Measurements from ENCODE around the gene UCMA. TPM values are rescaled to one million over a fixed set of nuclear protein-coding genes. Genes with fewer than 3 reads are reported as not detected.

The UCMA gene
- total RNA-seq, 1 experiment from 2014 or later = not detected

GRCh38 chr10:13195016-13195415, 39.2 kb downstream of the UCMA start:
- no peak for DNase-seq (ENCODE audit: low spot score)
- in situ Hi-C loops (cut with HindIII; ENCODE audit: low sequenced_read_pairs) = no loop called here

GRCh38 chr10:13193637-13194036, 40.5 kb downstream of the UCMA start:
- in situ Hi-C loops (cut with HindIII; ENCODE audit: low sequenced_read_pairs) = no loop called here

GRCh38 chr10:13191362-13191761, 42.8 kb downstream of the UCMA start:
- in situ Hi-C loops (cut with HindIII; ENCODE audit: low sequenced_read_pairs) = no loop called here
- DNase-seq (ENCODE audit: low spot score) = no peak

More at GRCh38 chr10:13193637-13194036, 40.5 kb downstream of the UCMA start:
- DNase-seq (ENCODE audit: low spot score) = no peak

GRCh38 chr10:13190816-13191215, 43.4 kb downstream of the UCMA start:
- DNase-seq (ENCODE audit: low spot score) = no peak
- in situ Hi-C loops (cut with HindIII; ENCODE audit: low sequenced_read_pairs) = no loop called here

- in situ Hi-C loops (cut with HindIII; ENCODE audit: low sequenced_read_pairs) = no loop called here
- no peak for DNase-seq (ENCODE audit: low spot score)
These were observed 44.2 kb downstream of the UCMA start for GRCh38 chr10:13189961-13190360.

GRCh38 chr10:13188593-13188992, 45.6 kb downstream of the UCMA start:
- no peak for DNase-seq (ENCODE audit: low spot score)
- in situ Hi-C loops (cut with HindIII; ENCODE audit: low sequenced_read_pairs) = no loop called here

- no peak for DNase-seq (ENCODE audit: low spot score)
- in situ Hi-C loops (cut with HindIII; ENCODE audit: low sequenced_read_pairs) = no loop called here
These were observed 47.0 kb downstream of the UCMA start for GRCh38 chr10:13187135-13187534.

GRCh38 chr10:13184730-13185514, 49.3 kb downstream of the UCMA start:
- in situ Hi-C loops (cut with HindIII; ENCODE audit: low sequenced_read_pairs) = no loop called here

GRCh38 chr10:13184276-13184675, 49.9 kb downstream of the UCMA start:
- in situ Hi-C loops (cut with HindIII; ENCODE audit: low sequenced_read_pairs) = no loop called here
- DNase-seq (ENCODE audit: low spot score) = no peak

More at GRCh38 chr10:13184730-13185514, 49.3 kb downstream of the UCMA start:
- peak; percentile 24 for DNase-seq (ENCODE audit: low spot score)

GRCh38 chr10:13183625-13184024, 50.5 kb downstream of the UCMA start:
- in situ Hi-C loops (cut with HindIII; ENCODE audit: low sequenced_read_pairs) = no loop called here
- DNase-seq (ENCODE audit: low spot score) = no peak

- no peak for DNase-seq (ENCODE audit: low spot score)
- in situ Hi-C loops (cut with HindIII; ENCODE audit: low sequenced_read_pairs) = no loop called here
These were observed 51.8 kb downstream of the UCMA start for GRCh38 chr10:13182424-13182823.

- in situ Hi-C loops (cut with HindIII; ENCODE audit: low sequenced_read_pairs) = no loop called here
- DNase-seq (ENCODE audit: low spot score) = no peak
These were observed 53.4 kb downstream of the UCMA start for GRCh38 chr10:13180788-13181187.

GRCh38 chr10:13173616-13174015, 60.6 kb downstream of the UCMA start:
- in situ Hi-C loops (cut with HindIII; ENCODE audit: low sequenced_read_pairs) = no loop called here
- DNase-seq (ENCODE audit: low spot score) = no peak

Other genes with a start within 250 kb of the UCMA start
- not detected in 2 replicates for gene CCDC3, start 232.7 kb downstream of the UCMA start, total RNA-seq (2014; rRNA removed; shearing (Covaris generic))
- gene OPTN, start 134.2 kb downstream of the UCMA start, total RNA-seq (2014; rRNA removed; shearing (Covaris generic)) = 20.7 and 27.3 TPM in 2 replicates
- gene MCM10, start 72.8 kb downstream of the UCMA start, total RNA-seq (2014; rRNA removed; shearing (Covaris generic)) = 26.4 and 27.9 TPM in 2 replicates
- 32.9 and 43.3 TPM in 2 replicates for gene PHYH, start 65.7 kb upstream of the UCMA start, total RNA-seq (2014; rRNA removed; shearing (Covaris generic))
- 77.1 and 134 TPM in 2 replicates for gene SEPHS1, start 113.9 kb upstream of the UCMA start, total RNA-seq (2014; rRNA removed; shearing (Covaris generic))

All from G401 (cell line).